Measurements from ENCODE around the gene MIB1.
A peak's percentile ranks its signal among the peaks of the same experiment; 100 is the strongest.
"Not testable (repeated sequence)": the region's sequence is repeated elsewhere in the genome, so short reads cannot be mapped to it uniquely, and the experiment has no call there.

MIB1 gene

GRCh38 chr18:21740538-21741311, at the start of gene MIB1:
Gene MIB1, plus strand, starts transcription at chr18:21740792. Its CDS starts 792 bp downstream, at chr18:21741584.
- DNase-seq (ENCODE audit: low spot score) = peak; percentile 96

DNA sequence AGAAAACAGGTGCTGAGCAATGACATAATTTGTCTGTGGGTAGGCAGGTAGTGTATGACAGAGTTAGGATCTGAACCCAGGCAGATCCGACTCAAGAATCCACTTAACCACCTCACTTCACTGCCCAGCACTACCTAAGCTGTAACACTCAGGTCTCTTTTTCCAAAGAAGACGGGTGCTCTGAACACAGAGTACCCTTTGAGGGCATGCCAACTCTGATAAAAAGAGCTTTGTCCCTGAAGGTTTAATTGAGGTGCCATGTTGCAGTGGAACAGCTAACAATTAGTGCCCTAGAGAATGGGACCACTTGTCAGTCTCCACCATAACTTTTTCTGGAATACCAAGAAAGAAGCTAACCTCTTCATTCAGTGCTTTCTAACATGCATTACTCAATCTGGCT, 47.3 kb upstream of the MIB1 start:
- no peak for DNase-seq (ENCODE audit: low spot score)

DNA sequence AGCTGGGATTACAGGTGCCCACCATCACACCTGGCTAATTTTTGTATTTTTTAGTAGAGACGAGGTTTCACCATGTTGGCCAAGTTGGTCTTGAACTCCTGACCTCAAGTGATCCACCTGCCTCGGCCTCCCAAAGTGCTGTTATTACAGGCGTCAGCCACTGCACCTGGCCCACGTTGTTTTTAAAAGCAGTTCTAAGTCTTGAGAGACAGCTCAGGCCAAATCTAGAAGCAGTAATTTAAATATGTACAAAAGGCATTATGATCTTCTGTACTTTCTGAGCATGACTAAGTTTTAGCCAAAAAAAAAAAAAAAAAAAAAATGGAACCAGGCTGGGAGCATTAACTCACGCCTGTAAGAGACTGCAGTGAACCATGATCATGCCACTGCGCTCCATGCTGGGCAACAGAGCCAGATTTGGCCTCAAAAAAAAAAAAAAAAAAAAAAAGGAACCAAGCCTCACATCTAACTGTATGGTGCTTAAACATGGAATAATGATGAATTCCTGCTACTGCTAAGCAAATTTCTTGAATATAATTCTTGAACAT, 40.0 kb upstream of the MIB1 start:
- no peak for DNase-seq (ENCODE audit: low spot score)

DNA sequence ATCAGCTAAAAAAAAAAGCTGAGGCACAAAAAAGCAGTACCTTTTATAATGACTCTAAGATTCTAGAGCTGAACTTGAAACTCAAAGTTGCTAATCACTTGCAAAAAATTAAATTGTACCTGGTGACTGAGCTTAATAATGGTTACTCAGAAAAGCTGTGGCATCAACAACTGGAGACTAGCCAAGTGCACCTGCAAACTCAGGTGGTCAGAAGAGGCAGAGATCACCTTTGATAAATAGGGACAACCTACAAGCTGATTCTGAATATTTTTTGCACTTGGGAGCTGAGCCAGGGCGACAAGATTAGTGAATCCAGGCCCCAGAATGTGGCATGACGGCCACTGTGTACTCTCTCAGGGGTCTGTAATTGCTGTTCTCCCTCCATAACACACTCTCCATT, 39.0 kb upstream of the MIB1 start:
- DNase-seq (ENCODE audit: low spot score) = no peak

DNA sequence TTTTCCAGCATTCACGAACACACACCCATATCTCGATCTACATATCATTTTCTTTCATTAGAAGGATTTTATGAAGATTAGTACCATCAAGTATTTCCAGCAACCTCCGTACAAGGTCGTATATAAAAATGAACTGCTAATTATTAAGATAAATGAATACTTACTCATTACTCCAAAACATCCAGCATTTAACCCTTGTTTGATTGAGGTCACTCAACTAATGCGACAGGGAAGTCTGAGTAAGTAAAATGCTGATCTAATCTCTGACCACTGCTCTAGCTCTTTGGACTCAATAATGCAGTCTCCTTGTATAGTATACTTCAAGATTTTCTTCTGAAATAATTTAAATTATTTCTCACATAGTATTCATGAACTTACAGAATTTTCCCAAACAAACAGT, 38.0 kb upstream of the MIB1 start:
- peak; percentile 51 for DNase-seq (ENCODE audit: low spot score)

GRCh38 chr18:21703241-21703820, 37.3 kb upstream of the MIB1 start:
- no peak for DNase-seq (ENCODE audit: low spot score)

DNA sequence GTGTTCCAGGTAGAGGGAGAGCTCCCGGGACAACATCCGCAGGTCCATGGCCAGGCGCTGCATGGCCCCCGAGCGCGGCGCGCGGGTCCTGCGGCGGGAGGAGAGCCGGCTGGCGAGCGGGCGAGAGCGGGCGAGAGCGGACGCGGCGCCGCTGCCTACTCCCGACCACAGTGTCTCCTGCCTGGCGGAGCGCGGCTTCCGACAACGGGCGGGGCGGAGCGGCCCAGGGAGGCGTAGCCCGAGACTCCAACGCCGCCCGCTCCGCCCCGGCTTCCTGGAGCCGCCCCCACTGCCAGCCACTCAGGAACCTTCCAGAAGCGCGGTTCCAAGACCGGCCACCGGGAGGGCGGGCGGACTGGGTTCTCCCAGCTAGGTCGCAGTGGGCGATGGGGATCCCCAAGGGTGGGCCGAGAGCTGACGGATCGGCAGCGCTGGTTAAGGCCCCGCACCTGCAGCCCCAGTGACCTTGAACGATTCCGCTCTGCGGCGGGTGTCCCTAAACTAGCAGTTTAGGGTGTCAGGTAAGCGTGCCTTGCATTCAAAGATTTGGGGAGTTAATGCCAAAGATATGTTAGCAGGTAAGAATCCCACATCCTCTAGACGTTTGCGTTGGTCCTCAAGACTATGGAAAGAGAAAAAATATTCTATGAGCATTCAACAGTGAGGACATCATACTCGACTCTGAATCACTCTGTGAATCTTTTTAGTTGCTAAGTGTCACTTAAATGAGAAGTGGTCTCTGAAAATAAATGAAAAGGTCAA, 35.8 kb upstream of the MIB1 start, which contains the start of gene ABHD3:
TSS of gene ABHD3 (minus strand) at position 172 of the 762 bp plus-strand sequence. CDS start at position 63, 109 bp downstream.
- peak; percentile 88 for DNase-seq (ENCODE audit: low spot score)

DNA sequence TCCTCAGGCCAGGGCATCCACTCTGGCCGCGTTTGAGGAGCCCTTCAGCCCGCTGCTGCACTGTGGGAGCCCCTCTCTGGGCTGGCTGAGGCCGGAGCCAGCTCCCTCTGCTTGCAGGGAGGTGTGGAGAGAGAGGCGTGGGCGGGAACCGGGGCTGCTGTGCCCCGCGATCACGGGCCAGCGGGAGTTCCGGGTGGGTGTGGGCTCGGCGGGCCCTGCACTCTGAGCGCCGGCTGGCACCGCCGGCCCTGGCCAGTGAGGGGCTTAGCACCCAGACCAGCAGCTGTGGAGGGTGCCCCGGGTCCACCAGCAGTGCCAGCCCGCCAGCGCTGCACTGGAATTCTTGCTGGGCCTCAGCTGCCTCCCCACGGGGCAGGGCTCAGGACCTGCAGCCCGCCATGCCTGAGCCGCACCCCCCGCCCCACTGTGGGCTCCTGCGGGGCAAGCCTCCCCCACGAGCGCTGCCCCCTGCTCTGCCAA, 34.2 kb upstream of the MIB1 start:
- no peak for DNase-seq (ENCODE audit: low spot score)

DNA sequence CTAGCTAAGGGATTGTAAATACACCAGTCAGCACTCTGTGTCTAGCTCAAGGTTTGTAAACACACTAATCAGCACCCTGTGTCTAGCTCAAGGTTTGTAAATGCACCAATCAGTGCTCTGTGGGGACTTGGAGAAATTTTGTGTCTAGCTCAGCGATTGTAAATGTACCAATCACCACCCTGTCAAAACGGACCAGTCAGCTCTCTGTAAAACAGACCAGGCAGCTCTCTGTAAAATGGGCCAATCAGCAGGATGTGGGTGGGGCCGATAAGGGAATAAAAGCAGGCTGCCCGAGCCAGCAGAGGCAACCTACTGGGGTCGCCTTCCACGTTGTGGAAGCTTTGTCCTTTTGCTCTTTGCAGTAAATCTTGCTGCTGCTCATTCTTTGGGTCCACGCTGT, 33.5 kb upstream of the MIB1 start:
- not testable (repeated sequence) for DNase-seq (ENCODE audit: low spot score)

DNA sequence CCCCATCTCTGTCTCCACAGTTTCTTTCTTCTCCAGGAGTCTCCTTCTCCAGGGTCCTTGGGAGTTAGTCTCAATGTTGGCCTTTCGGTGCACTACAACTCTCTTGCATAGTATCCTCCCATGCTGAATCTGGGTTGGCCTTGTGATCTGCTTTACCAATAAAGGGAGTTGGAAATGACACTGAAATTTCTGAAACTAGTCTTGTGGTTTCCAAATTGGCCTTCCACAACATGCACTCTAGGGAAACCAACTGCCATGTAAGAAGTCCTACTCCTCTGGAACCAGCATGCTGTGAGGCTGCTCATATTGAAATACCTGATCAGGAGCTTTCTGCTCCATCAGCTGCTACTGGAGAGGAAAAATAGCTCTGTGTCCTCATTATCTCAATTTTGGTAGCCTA, 26.1 kb upstream of the MIB1 start:
- no peak for DNase-seq (ENCODE audit: low spot score)

DNA sequence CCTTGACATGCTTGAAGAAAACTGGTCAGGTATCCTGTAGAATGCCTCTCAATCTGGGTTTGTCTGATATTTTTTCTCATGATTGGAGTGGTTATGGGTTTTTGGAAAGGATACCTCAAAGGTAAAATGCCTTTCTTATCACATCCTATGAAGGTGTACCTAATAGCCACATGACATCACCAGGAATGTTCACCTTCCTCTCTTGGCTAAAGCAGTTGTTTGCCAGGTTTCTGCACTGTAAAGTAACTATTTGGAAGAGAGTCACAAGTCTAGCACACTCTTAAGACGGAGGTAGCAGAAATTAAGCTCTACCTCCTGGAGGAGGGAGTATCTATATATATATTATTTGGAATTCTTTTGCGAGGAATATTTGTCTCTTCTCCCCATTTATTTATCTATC, 17.9 kb upstream of the MIB1 start:
- no peak for DNase-seq (ENCODE audit: low spot score)

DNA sequence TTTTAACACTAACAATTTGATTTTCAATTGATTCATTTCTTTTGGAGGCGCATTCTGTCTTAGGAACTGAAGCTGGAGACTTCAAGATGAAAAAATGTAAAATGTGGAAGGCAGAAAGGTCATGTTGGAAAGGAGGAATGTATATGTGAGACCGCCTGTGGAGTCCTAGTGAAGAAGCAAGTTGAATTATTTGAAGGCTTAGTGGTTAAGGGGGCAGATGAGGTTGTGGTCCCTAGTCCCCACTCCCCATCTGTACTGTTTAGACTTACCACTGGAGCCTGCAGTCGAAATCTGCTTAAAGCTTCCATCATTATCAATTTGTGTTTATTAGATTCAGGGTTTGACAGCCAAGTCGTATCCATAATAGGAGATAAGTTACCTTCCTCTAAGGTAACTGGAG, 15.4 kb upstream of the MIB1 start:
- DNase-seq (ENCODE audit: low spot score) = no peak

- no peak for DNase-seq (ENCODE audit: low spot score)
These were observed 12.9 kb upstream of the MIB1 start for GRCh38 chr18:21727702-21728101.

DNA sequence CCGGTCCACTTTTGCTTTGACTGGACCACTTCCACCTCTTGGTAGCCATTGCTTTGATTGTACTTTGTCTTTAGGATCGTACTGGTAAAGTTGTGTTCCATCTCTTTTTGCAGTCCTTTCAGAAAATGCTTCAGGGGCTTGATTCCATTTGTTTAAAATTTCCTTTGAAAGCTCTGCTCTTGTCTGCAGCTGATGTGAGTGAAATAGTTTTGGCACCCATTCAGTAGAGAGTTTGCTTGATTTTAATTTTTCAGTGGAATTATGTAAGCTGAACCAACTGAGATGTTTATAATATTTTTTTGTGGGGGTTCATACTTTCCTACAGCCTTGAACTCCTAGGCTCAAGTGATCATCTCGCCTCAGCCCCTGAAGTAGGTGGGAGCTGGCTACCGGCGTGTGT, 7.6 kb upstream of the MIB1 start:
- DNase-seq (ENCODE audit: low spot score) = no peak

DNA sequence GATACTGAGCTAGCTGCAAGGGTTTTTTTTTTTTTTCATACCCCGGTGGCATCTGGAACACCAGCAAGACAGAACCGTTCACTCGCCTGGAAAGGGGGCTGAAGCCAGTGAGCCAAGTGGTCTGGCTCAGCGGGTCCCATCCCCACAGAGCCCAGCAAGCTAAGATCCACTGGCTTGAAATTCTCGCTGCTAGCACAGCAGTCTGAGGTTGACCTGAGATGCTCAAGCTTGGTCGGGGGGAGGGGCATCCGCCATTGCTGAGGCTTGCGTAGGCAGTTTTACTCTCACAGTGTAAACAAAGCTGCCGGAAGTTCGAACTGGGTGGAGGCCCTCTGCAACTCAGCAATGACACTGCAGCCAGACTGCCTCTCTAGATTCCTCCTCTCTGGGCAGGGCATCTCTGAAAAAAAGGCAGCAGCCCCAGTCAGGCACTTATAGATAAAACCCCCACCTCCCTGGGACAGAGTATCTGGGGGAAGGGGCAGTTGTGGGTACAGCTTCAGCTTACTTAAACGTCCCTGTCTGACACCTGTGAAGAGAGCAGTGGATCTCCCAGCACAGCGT, 5.1 kb upstream of the MIB1 start:
- no peak for DNase-seq (ENCODE audit: low spot score)

GRCh38 chr18:21736926-21737325, 3.7 kb upstream of the MIB1 start:
- not testable (repeated sequence) for DNase-seq (ENCODE audit: low spot score)

- no peak for DNase-seq (ENCODE audit: low spot score)
These were observed 721 bp upstream of the MIB1 start for GRCh38 chr18:21739604-21740537.

DNA sequence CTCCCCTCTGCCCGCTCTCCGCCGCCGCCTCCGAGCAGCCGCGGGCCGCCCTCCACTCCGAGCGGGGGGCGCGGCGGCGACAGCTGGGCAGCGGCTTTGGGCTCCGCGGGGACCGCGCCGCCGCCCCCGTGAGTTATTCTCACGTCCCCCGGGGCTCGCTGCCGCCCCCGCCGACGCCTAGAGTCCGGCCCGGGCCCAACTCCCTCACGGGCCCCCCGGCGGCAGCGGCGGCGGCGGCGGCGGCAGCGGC, 645 bp downstream of the MIB1 start:
- no peak for DNase-seq (ENCODE audit: low spot score)

GRCh38 chr18:21741562-21742314, 1.1 kb downstream of the MIB1 start:
- peak; percentile 55 for DNase-seq (ENCODE audit: low spot score)

- DNase-seq (ENCODE audit: low spot score) = peak; percentile 83
These were observed 1.7 kb downstream of the MIB1 start for GRCh38 chr18:21742315-21742687.

All from RKO (cell line).